ENCODE measurements around the gene MAML1.
A peak's percentile ranks its signal among the peaks of the same experiment; 100 is the strongest.

Gene MAML1

GRCh38 chr5:179820483-179821297 lies 88.1 kb downstream of the MAML1 start, which contains the start of gene SQSTM1:
SQSTM1 (plus strand) TSS chr5:179820905; CDS start chr5:179820937, 32 bp downstream.
- peak; percentile 37 to 57 for DNase-seq (ENCODE audit: low read depth in 2 of 2, low spot score in 1 of 2)

- DNase-seq (ENCODE audit: low read depth in 2 of 2, low spot score in 1 of 2) = peak in 1 of 2 donors; percentile 63
Observed at GRCh38 chr5:179821298-179822058, 88.9 kb downstream of the MAML1 start.

- no peak for DNase-seq (ENCODE audit: low read depth in 2 of 2, low spot score in 1 of 2)
Observed at GRCh38 chr5:179822059-179822432, 89.4 kb downstream of the MAML1 start.

- no peak for DNase-seq (ENCODE audit: low read depth in 2 of 2, low spot score in 1 of 2)
Observed at GRCh38 chr5:179822444-179822990, 89.9 kb downstream of the MAML1 start.

GRCh38 chr5:179823937-179824744 lies 91.5 kb downstream of the MAML1 start:
- DNase-seq (ENCODE audit: low read depth in 2 of 2, low spot score in 1 of 2) = no peak

- no peak for DNase-seq (ENCODE audit: low read depth in 2 of 2, low spot score in 1 of 2)
Observed at GRCh38 chr5:179824745-179825112, 92.1 kb downstream of the MAML1 start.

GRCh38 chr5:179825655-179826182 lies 93.1 kb downstream of the MAML1 start:
- no peak for DNase-seq (ENCODE audit: low read depth in 2 of 2, low spot score in 1 of 2)

All from stimulated activated CD8-positive, alpha-beta memory T cell treated with anti-CD3 and anti-CD28 coated beads, Interleukin-4, amount 100 ng/mL, for 4 hours (primary cell).